ENCODE data around the gene ZNF337.
"Not testable (repeated sequence)": the region's sequence is repeated elsewhere in the genome, so short reads cannot be mapped to it uniquely, and the experiment has no call there.

The ZNF337 gene

DNA sequence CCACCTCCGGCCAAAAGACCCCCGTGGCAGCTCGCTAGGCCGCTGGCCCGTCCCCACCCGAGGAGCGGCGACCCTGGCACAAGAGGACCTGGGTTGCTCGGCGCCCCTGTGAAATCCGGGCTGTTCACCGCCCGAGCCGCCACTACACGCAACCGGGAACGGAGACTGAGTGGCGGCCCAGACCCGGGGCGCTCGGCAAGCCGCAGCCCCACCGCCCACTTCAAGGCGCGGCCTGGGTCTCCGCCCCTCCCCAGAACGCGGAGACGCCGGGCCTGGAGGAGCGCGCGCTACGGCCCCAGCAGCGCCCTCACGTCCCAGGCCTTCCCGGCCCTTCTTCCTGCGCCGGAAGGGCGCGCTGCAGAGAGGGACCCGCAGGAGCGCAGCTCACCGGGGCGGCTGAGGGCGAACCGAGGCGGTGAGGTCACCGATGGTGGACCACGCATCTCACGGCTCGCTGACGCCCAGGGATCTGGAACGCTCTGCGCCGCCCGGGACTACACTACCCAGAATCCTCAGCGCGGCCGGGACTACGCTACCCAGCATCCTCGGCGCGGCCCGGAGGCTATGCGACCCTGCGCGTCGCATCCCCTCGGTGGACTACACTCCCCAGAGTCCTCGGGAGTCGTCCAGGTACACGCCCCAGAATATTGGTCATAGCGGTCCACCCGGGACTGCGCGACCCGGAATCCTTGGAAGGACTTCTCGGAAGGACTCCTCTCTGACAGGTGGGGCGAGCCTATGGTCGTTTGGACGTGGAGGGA lies at the start of gene ZNF337:
Gene ZNF337, minus strand, starts transcription at position 483 of the 761 bp plus-strand sequence. CDS start 10,436 bp downstream, outside the sequence.
- peak; percentile 90 for DNase-seq (ENCODE audit: low spot score)

DNA sequence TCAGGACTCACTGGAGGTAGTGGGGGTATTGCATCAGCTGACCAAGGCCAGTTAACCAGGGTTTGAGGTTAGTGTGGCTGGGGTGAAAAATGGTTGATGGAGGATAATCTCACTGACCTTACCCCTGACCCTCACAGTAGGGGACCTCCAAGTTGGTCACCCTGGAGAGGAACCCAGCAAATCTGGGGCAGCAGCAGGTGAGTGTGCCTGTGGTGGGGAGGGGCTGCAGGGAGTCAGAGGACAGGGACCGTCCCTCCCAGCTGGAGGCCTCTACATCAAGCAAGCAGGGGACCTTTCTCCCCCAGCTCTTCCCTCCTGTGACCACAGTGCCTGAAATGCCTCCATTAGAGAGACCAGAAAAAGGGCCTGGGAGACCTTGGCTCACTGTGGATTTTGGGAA lies 49.1 kb upstream of the ZNF337 start:
- DNase-seq (ENCODE audit: low spot score): no peak

DNA sequence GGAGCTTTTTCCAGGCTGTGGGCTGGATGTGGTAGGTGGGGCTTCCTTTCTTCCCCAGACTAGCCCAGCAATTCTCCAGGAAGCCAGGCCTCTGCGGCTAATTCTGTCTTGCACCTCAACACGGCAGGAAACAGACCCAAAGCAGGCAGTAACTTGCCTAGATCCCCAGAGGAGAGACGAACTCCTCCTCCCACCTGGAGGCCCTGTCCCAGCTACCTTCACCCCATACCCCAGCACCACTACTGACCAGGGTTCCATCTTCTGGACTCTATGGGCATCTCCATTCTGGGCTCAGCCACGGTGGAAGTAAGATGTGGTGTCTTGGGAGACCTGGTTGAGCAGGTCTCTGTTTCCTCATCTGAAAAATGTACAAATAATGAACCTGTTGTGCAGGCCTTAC lies 48.4 kb upstream of the ZNF337 start:
- DNase-seq (ENCODE audit: low spot score): no peak

DNA sequence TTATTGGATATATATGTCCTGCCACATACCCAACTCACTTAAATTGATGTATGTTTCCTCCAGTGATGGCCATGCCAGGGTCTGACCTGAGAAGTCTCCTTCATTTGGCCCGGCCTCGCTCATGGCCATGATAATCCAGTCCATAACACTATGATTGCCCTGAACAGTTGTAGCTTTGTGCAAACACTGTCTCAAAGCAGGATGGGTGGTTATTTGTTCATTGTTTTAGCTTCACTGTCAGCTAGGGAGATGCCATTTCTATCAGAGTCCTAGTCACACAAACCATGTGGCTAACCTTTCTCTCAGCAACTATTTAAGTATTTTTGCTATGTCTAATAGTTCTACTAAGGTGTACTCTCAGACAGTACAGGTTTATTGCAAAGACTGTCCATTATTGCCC lies 47.6 kb upstream of the ZNF337 start:
- peak; percentile 83 for DNase-seq (ENCODE audit: low spot score)

DNA sequence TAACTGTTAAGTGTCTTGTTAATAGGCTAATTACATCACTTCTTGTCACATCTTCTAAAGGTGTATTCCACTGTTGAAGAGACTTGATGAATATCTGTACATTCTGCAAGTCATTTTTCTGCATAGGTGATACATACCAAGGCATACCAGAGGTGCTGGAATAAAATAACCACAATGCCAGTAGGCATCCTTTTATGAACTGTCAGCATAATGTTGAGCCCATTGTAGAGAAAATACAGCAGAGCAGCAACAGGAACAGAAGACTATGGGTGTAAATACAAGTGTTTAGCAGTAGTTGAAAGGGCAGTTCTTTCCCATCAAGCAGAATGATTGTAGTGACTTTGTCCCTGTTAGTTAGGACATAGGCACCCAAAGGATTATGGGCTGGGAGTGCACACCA lies 44.4 kb upstream of the ZNF337 start:
- no peak for DNase-seq (ENCODE audit: low spot score)

DNA sequence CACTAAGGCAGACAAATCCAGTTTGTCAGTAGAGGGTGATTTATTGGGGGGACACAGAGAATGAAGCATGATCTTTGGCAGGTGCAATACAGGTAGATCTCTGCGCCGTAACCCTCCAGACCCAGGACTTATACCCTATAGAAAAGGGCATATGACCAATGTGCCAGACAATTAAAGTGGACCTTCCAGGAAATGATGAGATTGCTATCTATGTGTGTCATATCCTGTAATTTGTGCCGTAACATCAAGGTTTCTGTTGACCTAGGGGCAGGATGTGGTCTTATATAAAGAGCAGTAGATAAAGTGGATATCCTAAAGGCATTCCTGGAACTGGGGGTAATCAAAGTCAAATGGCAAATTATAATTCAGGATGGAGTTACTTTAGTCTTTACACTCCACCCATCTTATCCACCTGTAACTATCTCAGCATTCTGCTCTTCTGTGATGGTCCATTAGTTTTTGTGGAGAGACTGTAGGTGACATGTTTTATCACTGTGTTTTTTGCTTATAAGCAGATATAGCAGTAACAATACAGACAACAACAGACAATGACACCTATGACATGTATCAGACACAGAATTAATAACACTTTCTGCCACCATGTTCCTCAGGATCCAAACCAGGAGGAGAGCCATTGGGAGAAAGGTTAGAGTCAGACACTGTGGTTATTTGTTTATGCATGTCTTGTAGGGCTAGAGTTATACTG lies 43.1 kb upstream of the ZNF337 start:
- no peak for DNase-seq (ENCODE audit: low spot score)

DNA sequence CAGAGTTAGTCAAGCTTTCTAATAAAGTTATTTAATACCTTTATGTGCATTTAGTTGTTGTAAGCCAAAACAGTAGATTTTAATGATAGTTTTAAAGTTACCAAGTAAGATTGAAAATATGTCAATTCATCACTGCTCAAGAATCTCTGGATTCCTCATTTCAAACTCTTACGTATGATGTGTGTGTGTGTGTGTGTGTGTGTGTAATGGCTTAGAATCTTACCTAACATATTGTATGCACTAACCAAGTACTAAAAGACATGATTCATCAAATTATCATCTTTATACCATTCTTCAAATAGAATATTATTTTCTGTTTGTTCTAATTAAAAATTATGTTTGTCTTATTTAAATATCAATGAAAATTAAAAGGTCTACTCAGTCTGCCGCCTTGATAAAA lies 41.5 kb upstream of the ZNF337 start:
- no peak for DNase-seq (ENCODE audit: low spot score)

DNA sequence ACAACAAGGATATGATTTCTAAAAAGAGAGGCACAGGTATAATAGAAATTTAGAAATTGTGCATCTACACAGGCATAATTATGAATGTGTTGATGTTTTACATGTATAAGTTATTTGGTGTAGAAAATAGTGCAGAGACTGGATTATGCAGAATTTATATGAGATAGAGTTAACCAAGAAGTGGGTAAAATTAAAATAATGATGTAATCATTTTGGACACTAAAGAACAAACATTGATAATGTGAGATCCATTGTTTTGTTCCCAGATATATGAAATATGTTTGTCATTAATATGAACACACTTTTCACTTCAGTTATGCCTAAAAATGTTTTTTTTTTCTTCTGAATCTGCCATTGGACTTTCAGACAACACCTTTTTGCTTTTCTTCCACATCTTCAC lies 37.2 kb upstream of the ZNF337 start:
- DNase-seq (ENCODE audit: low spot score): no peak

DNA sequence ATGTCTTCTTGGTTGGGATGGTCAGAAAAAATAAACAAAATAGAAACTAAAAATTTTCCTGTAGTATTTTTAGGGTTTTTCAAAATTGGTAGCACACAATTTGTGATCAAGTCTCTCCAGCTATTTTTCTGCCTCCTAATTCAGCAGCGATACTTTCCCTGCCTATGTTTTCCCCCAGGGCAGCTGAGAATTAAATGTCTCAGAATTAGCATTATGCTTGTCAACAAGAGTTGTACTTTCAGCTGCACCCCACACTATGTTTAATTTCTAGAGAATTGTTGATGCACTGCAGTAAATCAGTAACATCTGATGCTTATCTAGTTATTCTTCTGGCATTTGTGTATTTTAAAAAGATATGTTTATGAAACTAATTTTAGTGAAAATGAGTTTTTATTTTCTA lies 34.2 kb upstream of the ZNF337 start:
- no peak for DNase-seq (ENCODE audit: low spot score)

DNA sequence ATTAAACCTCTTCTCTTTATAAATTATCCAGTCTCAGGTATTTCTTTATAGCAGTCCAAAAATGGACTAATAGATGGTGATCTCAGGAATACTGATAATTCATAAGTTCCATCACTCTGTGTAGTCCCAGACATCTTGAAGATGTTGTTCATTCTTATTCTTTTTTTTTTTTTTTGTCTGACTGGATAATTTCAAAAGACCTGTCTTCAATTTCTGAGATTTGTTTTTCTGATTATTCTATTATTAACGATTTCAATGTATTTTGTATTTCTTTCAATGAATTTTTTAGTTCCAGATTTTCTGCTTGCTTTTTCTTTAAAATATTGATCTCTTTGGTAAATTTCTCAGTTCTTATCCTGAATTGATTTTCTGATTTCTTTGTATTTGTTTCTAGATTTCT lies 29.7 kb upstream of the ZNF337 start:
- DNase-seq (ENCODE audit: low spot score): no peak

DNA sequence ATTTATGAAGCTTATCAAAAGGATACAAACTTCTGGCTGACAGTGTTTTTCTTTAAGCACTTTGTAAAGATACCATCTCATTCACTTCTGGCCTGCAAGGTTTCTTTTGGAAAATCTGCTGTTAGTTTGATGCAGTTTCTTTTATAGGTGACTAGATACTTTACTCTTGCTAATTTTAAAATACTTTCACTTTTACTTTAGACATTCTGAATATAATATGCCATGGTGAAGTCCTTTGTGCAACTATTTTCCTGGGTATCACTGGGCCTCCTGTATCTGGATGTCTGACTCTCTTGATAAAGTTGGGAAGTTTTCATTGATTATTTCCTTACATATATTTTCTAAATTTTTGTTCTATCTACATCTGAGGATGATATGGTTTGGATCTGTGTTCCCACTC lies 29.0 kb upstream of the ZNF337 start:
- DNase-seq (ENCODE audit: low spot score): no peak

DNA sequence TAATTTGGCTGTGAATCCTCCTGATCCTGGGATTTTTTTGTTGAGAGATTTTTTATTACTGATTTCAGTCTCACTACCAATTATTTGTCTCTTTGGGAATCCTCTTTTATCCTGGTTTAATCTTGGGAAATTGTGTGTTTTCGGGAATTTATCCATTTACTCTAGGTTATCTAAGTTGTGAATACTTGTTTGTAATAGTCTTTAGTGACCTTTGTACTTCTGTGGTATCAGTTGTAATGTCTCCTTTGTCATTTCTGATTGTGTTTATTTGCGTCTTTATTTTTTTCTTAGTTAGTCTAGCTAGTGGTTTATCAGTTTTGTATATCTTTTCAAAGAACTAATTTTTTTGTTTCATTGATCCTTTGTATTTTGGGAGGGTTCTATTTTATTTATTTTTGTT lies 27.3 kb upstream of the ZNF337 start:
- DNase-seq (ENCODE audit: low spot score): no peak

DNA sequence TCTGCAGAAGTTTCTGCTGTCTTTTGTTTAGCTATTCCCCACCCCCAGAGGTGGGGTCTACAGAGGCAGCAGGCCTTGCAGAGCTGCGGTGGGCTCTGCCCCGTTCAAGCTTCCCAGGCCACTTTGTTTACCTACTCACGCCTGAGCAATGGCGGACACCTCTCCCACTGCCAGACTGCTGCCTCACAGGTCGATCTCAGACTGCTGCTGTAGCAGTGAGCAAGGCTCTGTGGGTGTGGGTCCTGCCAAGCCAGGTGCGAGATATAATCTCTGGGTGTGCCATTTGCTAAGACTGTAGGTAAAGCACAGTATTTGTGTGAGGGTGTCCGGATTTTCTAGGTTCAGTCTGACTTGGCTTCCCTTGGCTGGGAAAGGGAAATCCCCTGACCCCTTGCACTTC lies 23.6 kb upstream of the ZNF337 start:
- DNase-seq (ENCODE audit: low spot score): no peak

DNA sequence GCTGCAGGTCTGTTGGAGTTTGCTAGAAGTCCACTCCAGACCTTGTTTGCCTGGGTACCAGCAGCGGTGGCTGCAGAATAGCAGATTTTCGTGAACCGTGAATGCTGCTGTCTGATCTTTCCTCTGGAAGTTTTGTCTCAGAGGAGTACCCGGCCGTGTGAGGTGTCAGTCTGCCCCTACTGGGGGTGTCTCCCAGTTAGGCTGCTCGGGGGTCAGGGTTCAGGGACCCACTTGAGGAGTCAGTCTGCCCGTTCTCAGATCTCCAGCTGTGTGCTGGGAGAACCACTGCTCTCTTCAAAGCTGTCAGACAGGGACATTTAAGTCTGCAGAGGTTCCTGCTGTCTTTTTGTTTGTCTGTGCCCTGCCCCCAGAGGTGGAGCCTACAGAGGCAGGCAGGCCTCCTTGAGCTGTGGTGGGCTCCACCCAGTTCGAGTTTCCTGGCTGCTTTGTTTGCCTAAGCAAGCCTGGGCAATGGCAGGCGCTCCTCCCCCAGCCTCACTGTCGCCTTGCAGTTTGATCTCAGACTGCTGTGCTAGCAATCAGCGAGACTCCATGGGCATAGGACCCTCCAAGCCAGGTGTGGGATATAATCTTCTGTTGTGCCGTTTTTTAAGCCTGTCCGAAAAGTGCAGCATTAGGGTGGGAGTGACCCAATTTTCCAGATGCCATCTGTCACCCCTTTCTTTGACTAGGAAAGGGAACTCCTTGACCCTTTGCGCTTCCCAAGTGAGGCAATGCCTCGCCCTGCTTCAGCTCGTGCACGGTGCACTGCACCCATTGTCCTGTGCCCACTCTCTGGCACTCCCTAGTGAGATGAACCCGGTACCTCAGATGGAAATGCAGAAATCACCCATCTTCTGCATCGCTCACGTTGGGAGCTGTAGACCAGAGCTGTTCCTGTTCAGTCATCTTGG lies 22.5 kb upstream of the ZNF337 start:
- DNase-seq (ENCODE audit: low spot score): not testable (repeated sequence)

DNA sequence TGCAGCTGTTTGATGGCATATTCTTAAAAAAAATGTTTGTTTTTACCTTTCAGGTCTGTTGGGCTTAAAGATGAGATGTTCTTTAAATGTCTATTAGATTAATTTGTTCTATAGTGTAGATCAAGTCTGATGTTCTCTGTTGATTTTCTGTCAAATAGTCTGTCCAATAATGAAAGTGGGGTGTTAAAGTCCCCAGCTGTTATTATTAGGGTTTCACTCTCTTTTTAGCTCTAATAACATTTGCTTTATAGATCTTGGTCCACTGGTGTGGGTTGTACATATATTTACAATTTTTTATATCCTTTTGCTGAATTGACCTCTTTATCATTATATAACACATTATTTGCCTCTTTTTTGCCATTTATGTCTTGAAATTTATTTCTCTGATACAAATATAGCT lies 11.0 kb upstream of the ZNF337 start:
- DNase-seq (ENCODE audit: low spot score): no peak

DNA sequence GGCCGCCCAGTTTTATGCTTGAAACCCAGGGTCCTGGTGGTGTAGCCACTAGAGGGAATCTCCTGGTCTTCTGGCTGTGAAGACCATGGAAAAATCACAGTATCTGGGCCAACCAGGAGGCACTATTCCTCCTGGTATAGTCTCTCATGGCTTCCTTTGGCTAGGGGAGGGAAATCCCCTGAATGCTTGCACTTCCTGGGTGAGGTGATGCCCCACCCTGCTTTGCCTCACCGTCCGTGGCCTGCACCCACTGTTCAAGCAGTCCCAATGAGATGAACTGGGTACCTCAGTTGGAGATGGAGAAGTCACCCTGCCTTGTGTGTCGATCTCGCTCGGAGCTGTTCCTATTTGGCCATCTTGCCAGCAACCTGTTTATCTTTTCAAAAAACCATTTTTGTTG lies 10.1 kb upstream of the ZNF337 start:
- DNase-seq (ENCODE audit: low spot score): no peak

DNA sequence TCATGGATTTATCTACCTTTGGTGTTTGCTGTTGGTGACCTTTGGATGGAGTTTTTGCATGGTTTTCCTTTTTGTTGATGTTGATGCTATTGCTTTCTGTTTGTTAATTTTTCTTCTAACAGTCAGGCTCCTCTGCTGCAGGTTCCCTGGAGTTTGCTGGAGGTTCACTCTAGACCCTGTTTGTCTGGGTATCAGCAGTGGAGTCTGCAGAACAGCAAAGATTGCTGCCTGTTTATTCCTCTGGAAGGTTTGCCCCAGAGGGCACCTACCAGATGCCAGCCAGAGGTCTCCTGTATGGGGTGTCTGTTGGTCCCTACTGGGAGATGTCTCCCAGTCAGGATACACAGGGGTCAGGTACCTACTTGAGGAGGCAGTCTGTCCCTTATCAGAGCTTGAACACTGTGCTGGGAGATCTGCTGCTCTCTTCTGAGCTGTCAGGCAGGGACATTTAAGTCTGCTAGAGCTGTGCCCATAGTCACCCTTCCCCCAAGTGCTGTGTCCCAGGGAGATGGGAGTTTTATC lies 9.2 kb upstream of the ZNF337 start:
- DNase-seq (ENCODE audit: low spot score): no peak

DNA sequence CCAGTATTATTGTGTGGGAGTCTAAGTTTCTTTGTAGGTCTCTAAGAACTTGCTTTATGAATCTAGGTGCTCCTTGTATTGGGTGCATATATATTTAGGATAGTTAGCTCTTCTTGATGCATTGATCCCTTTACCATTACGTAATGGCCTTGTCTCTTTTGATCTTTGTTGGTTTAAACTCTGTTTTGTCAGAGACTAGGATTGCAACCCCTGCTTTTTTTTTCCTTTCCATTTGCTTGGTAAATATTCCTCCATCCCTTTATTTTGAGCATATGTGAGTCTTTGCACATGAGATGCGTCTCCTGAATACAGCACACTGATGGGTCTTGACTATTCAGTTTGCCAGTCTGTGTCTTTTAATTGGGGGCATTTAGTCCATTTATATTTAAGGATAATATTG lies 7.7 kb upstream of the ZNF337 start:
- not testable (repeated sequence) for DNase-seq (ENCODE audit: low spot score)

DNA sequence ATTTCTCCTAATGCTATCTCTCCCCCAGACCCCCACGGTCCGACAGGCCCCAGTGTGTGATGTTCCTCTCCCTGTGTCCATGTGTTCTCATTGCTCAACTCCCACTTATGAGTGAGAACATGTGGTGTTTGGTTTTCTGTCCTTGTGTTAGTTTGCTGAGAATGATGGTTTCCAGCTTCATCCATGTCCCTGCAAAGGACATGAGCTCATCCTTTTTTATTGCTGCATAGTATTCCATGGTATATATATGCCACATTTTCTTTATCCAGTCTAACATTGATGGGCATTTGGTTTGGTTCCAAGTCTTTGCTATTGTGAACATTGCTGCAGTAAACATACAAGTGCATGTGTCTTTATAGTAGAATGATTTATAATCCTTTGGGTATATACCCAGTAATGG lies 4.2 kb upstream of the ZNF337 start:
- not testable (repeated sequence) for DNase-seq (ENCODE audit: low spot score)

DNA sequence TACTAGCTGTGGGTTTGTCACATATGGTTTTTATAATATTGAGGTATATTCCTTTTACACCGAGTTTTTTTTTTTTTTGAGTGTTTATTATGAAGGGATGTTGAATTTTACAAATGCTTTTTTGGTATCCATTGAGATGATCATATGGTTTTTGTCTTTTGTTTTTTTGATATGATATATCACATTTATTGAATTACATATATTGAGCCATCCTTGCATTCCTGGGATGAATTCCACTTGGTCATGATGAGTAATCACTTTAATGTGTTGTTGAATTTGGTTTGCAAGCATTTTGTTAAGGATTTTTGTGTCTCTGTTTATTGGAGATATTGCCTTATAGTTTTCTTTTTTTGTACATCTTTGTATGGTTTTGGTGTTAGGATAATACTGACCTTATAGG lies 3.3 kb upstream of the ZNF337 start:
- DNase-seq (ENCODE audit: low spot score): no peak

DNA sequence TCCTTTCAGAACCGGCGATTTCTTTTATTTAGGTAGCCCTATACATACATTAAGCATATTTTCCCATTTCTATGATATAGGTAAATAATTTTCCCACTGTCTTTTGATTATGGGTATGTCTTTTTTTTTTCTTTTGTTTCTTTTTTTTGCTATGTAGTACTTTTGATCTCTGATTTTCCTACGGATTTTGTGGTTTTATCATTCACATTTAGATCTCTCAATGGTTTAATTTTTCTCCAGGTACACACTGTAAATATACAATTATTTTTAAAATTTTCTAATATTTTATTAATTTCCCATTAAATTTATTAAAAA lies 436 bp upstream of the ZNF337 start:
- no peak for DNase-seq (ENCODE audit: low spot score)

DNA sequence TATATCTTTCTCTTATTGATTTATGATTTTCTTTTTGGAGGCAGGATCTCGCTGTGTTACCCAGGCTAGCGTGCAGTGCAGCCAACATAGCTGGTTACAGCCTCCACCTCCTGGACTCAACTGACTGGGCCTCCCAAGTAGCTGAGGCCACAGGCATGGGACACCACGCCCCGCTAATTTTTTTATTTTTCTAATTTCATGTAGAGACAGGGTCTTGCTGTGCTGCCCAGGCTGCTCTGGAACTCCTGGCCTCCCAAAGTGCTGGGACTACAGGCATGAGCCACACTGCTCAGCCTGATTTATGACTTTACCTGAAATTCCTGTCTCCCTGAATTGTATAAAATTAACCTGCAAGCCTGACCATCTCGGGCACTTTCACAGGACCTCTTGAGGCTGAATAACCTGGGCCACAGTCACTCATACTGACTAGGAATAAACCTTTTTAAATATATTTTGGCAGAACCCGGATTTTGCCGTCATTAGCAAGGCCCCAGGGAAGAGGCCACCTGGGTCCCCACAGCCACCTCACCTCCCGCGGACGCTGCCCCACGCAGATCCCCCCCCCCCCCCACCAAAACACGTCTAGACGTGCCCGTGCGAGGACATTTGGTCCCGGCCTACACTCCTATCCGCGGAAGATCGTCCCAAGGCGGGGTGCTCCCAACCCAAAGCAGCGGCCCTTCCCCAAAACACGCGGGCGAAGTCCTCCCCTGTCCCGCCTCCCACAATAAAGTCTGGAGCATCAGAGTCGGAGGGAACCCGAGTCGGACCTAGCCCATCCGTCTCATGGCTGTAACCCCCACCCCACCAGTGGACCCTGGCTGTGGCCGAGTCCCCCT lies 902 bp downstream of the ZNF337 start:
- no peak for DNase-seq (ENCODE audit: low spot score)
